NCI-H510A treated with DMSO at 0.1 percent for 48 hours (cell line): ENCODE results near the gene HSD17B12.

Experiments used
- DNase-seq: peaks from one replicate; lab custom pipeline; 2025; lab: John Stamatoyannopoulos, UW

Gene HSD17B12

GRCh38 chr11:43806976-43807375 lies 126.4 kb downstream of the HSD17B12 start:
- DNase-seq, result no peak

- DNase-seq, result no peak
These were observed 130.5 kb downstream of the HSD17B12 start for GRCh38 chr11:43810929-43811596.

GRCh38 chr11:43812471-43812870 lies 131.9 kb downstream of the HSD17B12 start:
- DNase-seq, result no peak

GRCh38 chr11:43818220-43818619 lies 137.7 kb downstream of the HSD17B12 start:
- no peak for DNase-seq

GRCh38 chr11:43819926-43820325 lies 139.4 kb downstream of the HSD17B12 start:
- no peak for DNase-seq

GRCh38 chr11:43823316-43823715 lies 142.8 kb downstream of the HSD17B12 start:
- DNase-seq, result no peak

GRCh38 chr11:43823851-43824250 lies 143.3 kb downstream of the HSD17B12 start:
- DNase-seq, result no peak

- peak; percentile 3 for DNase-seq
These were observed 144.8 kb downstream of the HSD17B12 start for GRCh38 chr11:43825217-43825816.

- DNase-seq, result no peak
These were observed 150.4 kb downstream of the HSD17B12 start for GRCh38 chr11:43830928-43831440.

- DNase-seq, result no peak
These were observed 152.0 kb downstream of the HSD17B12 start for GRCh38 chr11:43832536-43832935.

GRCh38 chr11:43833657-43834073 lies 153.1 kb downstream of the HSD17B12 start:
- DNase-seq, result no peak

- no peak for DNase-seq
These were observed 153.7 kb downstream of the HSD17B12 start for GRCh38 chr11:43834286-43834685.

GRCh38 chr11:43835104-43835503 lies 154.6 kb downstream of the HSD17B12 start:
- DNase-seq, result no peak

GRCh38 chr11:43837879-43838278 lies 157.3 kb downstream of the HSD17B12 start:
- no peak for DNase-seq

- DNase-seq, result no peak
These were observed 161.5 kb downstream of the HSD17B12 start for GRCh38 chr11:43842021-43842420.

- no peak for DNase-seq
These were observed 165.3 kb downstream of the HSD17B12 start for GRCh38 chr11:43845816-43846215.

GRCh38 chr11:43852057-43852636 lies 171.6 kb downstream of the HSD17B12 start:
- DNase-seq, result peak; percentile 56

GRCh38 chr11:43853781-43854180 lies 173.2 kb downstream of the HSD17B12 start:
- DNase-seq, result no peak

- DNase-seq, result no peak
These were observed 176.5 kb downstream of the HSD17B12 start for GRCh38 chr11:43856993-43857392.

- DNase-seq, result no peak
These were observed 180.6 kb downstream of the HSD17B12 start for GRCh38 chr11:43861141-43861540.

GRCh38 chr11:43866520-43866919 lies 186.0 kb downstream of the HSD17B12 start:
- no peak for DNase-seq

- DNase-seq, result no peak
These were observed 186.4 kb downstream of the HSD17B12 start for GRCh38 chr11:43866969-43867368.

GRCh38 chr11:43868852-43869567 lies 188.5 kb downstream of the HSD17B12 start:
- DNase-seq, result no peak
